ENCODE measurements around the gene PTPRG.

- TF ChIP-seq YY1 (IDR thresholded peaks at IDR 0.05) (no peak), MAX (IDR thresholded peaks at IDR 0.05) (no peak), CTCF (IDR thresholded peaks at IDR 0.05; ENCODE audit: low read depth, low read length, missing input control) (no peak), SP1 (IDR thresholded peaks at IDR 0.05) (no peak)
These were observed 474.2 kb downstream of the PTPRG start for GRCh38 chr3:62035402-62036057.

Data from liver (tissue), 3 donors.